Lung (tissue), 12 donors: Measurements from ENCODE around the gene STARD10. TPM values are rescaled to one million over a fixed set of nuclear protein-coding genes. Genes with fewer than 3 reads are reported as not detected.

Experiments used
- ATAC-seq: fragments of 200-7000 bp; cut with Tn5 transposase; one replicate; pipeline ENCODE4 v1.9.1; 2020; ENCODE audit warnings: moderate number of reproducible peaks; ENCODE audit not compliant: insufficient read depth, low FRiP score
- DNase-seq, 3 donors: peaks; one replicate each; pipeline ENCODE4 v3.0.0-alpha.2; 2013 to 2017
- H3K27ac ChIP-seq, 2 donors: one replicate each; pipeline ENCODE4 v1.5.1; 2013; ENCODE audit warnings: mild to moderate bottlenecking in 2 of 2, moderate library complexity in 2 of 2, control low read depth in 1 of 2, inconsistent platforms in 1 of 2, low read depth in 1 of 2, low read length in 1 of 2
- H3K27me3 ChIP-seq, 3 donors: one replicate each; pipeline ENCODE4 v1.5.1; 2013; ENCODE audit warnings: low read length in 2 of 3; ENCODE audit not compliant: control insufficient read depth in 3 of 3, insufficient read depth in 3 of 3
- H3K36me3 ChIP-seq, 4 donors: one replicate each; pipeline ENCODE4 v1.5.1; 2013; ENCODE audit warnings: low read length in 4 of 4, mild to moderate bottlenecking in 1 of 4, moderate library complexity in 1 of 4; ENCODE audit not compliant: control insufficient read depth in 4 of 4, insufficient read depth in 4 of 4
- H3K4me1 ChIP-seq, 5 donors: one replicate each; pipeline ENCODE4 v1.5.1; 2013; ENCODE audit warnings: low read length in 5 of 5, mild to moderate bottlenecking in 2 of 5, moderate library complexity in 1 of 5; ENCODE audit not compliant: control insufficient read depth in 5 of 5, insufficient read depth in 5 of 5
- H3K4me3 ChIP-seq: one replicate; pipeline ENCODE4 v1.5.1; 2013; ENCODE audit warnings: mild to moderate bottlenecking, control low read depth, moderate library complexity
- H3K9ac ChIP-seq, 2 donors: one replicate each; pipeline ENCODE4 v1.5.1; 2013; ENCODE audit warnings: low read length in 2 of 2, control low read depth in 1 of 2; ENCODE audit not compliant: insufficient read depth in 1 of 2
- H3K9me3 ChIP-seq, 4 donors: one replicate each; pipeline ENCODE4 v1.5.1; 2013; ENCODE audit warnings: low read length in 3 of 4, mild to moderate bottlenecking in 1 of 4, moderate library complexity in 1 of 4; ENCODE audit not compliant: control insufficient read depth in 4 of 4, insufficient read depth in 3 of 4
- CTCF ChIP-seq: IDR thresholded peaks from 2 replicates; pipeline ENCODE4 v1.5.1; 2012; ENCODE audit warnings: mild to moderate bottlenecking; ENCODE audit errors: control extremely low read depth, extremely low read depth
- WGBS, 2 donors: extraction: QIAGEN DNeasy Blood & Tissue Kit; methylation state at CpG; one replicate each; pipeline ENCODE4 v1.1.7; 2013; 5-methylcytosine and 5-hydroxymethylcytosine counted together
- polyA plus RNA-seq, 2 donors: library from polyadenylated mRNA; stranded (reverse); fragments of 200-250 nt; gene quantifications; one replicate each; pipeline ENCODE4 v1.2.1, GENCODE V29; 2013
- total RNA-seq, 2 donors: library from RNA; depleted of rRNA in 1 of 2; stranded (reverse); fragments of >200 nt in 1 of 2; gene quantifications; one replicate each; pipeline ENCODE4 v1.2.1, GENCODE V29; 2014 to 2021
- donor health status: control.
- donor health status: control.
- donor health status: Bipolar disorder and iron deficiency.
- donor health status: healthy.
- donor health status: DM: yes; HTN: yes; CAD: no.

The STARD10 gene
- total and polyA plus RNA-seq, 4 donors, result 66.5 to 198 (median 102) TPM

GRCh38 chr11:72742513-72743320 lies 51.1 kb downstream of the STARD10 start:
- 78 to 86% methylated on average over 7 of the region's 7 CpGs for WGBS, 2 donors
- Histone ChIP-seq H3K27me3 (no peaks in the 10 kb centered on the region), H3K27ac (peak overlapping the region in 1 of 2 donors; percentile 68), H3K36me3 (no peaks in the 10 kb centered on the region), H3K9me3 (no peaks in the 10 kb centered on the region), H3K9ac (no peak overlapping the region), H3K4me3 (no peak overlapping the region), H3K4me1 (peaks cover 0 to 36% (median 6%) of the 10 kb centered on the region in 5 donors)
- ATAC-seq (no peak), DNase-seq (no peak)
- TF ChIP-seq CTCF, result no peak

- no peak for DNase-seq
- H3K4me3 ChIP-seq, result no peak overlapping the region
- H3K27me3 ChIP-seq, result no peaks in the 10 kb centered on the region
- no peaks in the 10 kb centered on the region for H3K36me3 ChIP-seq
- no peaks in the 10 kb centered on the region for H3K9me3 ChIP-seq
- H3K27ac ChIP-seq, result peak overlapping the region in 1 of 2 donors; percentile 83
- ATAC-seq, result no peak
- no peak for TF ChIP-seq CTCF
- 40 to 51% methylated on average over 7 of the region's 7 CpGs for WGBS, 2 donors
- H3K9ac ChIP-seq, result no peak overlapping the region
- peaks cover 0 to 42% (median 6%) of the 10 kb centered on the region in 5 donors for H3K4me1 ChIP-seq
Measured at GRCh38 chr11:72741849-72742512, 51.9 kb downstream of the STARD10 start.

GRCh38 chr11:72741429-72741833 lies 52.4 kb downstream of the STARD10 start:
- H3K36me3 ChIP-seq, result no peaks in the 10 kb centered on the region
- no peak for TF ChIP-seq CTCF
- DNase-seq, result no peak
- no peaks in the 10 kb centered on the region for H3K9me3 ChIP-seq
- peaks cover 0 to 47% (median 9%) of the 10 kb centered on the region in 5 donors for H3K4me1 ChIP-seq
- WGBS, 2 donors, result 39 to 57% methylated on average over 7 to 8 of the region's 8 CpGs
- no peaks in the 10 kb centered on the region for H3K27me3 ChIP-seq
- H3K4me3 ChIP-seq, result no peak overlapping the region
- peak overlapping the region in 1 of 2 donors; percentile 83 for H3K27ac ChIP-seq
- ATAC-seq, result no peak
- H3K9ac ChIP-seq, result no peak overlapping the region
